Esophagus muscularis mucosa (tissue), 2 donors: Measurements from ENCODE around the gene DAPK1.

Experiments used
- EP300 ChIP-seq: sonication (generic); formaldehyde crosslinking; IDR thresholded peaks from one replicate; pipeline ENCODE4 v1.6.1; 2017; ENCODE audit warnings: antibody characterized with exemption
- POLR2A ChIP-seq: fragments of 450-650 bp; IDR thresholded peaks from one replicate; pipeline ENCODE4 v1.6.1; 2017; ENCODE audit warnings: antibody characterized with exemption, moderate library complexity, mild to moderate bottlenecking, low read depth

DNA sequence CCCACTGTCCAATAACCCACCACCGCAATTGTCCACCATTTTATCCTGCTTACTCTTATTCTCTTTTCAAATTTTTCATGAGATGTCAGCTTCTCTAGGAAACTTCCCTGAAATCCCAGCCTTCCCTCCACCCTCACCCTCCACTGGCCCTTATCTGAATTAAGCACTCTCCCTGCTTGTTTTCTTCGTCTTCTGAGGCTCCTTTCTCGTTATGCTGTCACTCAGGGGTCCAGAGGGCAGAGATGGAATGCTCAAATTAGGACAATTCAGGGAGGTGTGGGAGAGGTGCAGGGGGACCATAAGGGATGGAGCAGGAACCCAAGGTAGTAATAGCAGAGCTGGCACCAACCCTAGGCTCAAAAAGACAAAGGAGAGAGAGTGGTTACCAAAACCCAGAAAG lies 5.0 kb upstream of the DAPK1 start:
- TF ChIP-seq EP300 = no peak
- TF ChIP-seq POLR2A = no peak
